Liver (tissue), 2 donors: Measurements from ENCODE around the gene ZNF595.

Experiments used
- CTCF ChIP-seq: fragments of 150-350 bp; IDR thresholded peaks from 2 replicates; pipeline ENCODE4 v1.5.1; 2017; ENCODE audit warnings: improper control_type of control experiment, low read depth, low read length; ENCODE audit not compliant: missing input control
- MAX ChIP-seq: IDR thresholded peaks from 2 replicates; pipeline ENCODE4 v1.6.1; 2016; ENCODE audit warnings: antibody characterized with exemption
- TF ChIP-seq, protein P1 (sequence below): IDR thresholded peaks from 2 replicates; pipeline ENCODE4 v1.6.1; 2016; ENCODE audit warnings: antibody characterized with exemption, mild to moderate bottlenecking
- donor health status: healthy.

- TF ChIP-seq MAX (no peak), CTCF (no peak)
- TF ChIP-seq, protein P1, sequence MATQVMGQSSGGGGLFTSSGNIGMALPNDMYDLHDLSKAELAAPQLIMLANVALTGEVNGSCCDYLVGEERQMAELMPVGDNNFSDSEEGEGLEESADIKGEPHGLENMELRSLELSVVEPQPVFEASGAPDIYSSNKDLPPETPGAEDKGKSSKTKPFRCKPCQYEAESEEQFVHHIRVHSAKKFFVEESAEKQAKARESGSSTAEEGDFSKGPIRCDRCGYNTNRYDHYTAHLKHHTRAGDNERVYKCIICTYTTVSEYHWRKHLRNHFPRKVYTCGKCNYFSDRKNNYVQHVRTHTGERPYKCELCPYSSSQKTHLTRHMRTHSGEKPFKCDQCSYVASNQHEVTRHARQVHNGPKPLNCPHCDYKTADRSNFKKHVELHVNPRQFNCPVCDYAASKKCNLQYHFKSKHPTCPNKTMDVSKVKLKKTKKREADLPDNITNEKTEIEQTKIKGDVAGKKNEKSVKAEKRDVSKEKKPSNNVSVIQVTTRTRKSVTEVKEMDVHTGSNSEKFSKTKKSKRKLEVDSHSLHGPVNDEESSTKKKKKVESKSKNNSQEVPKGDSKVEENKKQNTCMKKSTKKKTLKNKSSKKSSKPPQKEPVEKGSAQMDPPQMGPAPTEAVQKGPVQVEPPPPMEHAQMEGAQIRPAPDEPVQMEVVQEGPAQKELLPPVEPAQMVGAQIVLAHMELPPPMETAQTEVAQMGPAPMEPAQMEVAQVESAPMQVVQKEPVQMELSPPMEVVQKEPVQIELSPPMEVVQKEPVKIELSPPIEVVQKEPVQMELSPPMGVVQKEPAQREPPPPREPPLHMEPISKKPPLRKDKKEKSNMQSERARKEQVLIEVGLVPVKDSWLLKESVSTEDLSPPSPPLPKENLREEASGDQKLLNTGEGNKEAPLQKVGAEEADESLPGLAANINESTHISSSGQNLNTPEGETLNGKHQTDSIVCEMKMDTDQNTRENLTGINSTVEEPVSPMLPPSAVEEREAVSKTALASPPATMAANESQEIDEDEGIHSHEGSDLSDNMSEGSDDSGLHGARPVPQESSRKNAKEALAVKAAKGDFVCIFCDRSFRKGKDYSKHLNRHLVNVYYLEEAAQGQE = no peak
Measured at GRCh38 chr4:114149-114548, 61.0 kb downstream of the ZNF595 start.
